GM12891 (cell line): Measurements from ENCODE around the gene GJC3.

Source experiments
- POLR2A ChIP-seq: IDR thresholded peaks from 2 replicates; pipeline ENCODE4 v1.6.1; 2011; ENCODE audit warnings: low read depth, low read length, control low read depth
- POLR2AphosphoS5 ChIP-seq: IDR thresholded peaks from 2 replicates; pipeline ENCODE4 v1.6.1; 2011; ENCODE audit warnings: low read depth, low read length, control low read depth
- POU2F2 ChIP-seq: IDR thresholded peaks from 2 replicates; pipeline ENCODE4 v1.6.1; 2011; ENCODE audit warnings: low read depth, mild to moderate bottlenecking, control low read depth, low read length, moderate library complexity
- TAF1 ChIP-seq: IDR thresholded peaks from 2 replicates; pipeline ENCODE4 v1.6.1; 2011; ENCODE audit warnings: low read depth, low read length, control low read depth

- TF ChIP-seq POLR2A (no peak), POLR2AphosphoS5 (no peak), TAF1 (no peak), POU2F2 (no peak)
Measured at GRCh38 chr7:99974681-99975080, 45.3 kb upstream of the GJC3 start.
